NCI-H146 treated with DMSO at 0.1 percent for 48 hours (cell line): ENCODE results near the gene SH2B3.
A peak's percentile ranks its signal among the peaks of the same experiment; 100 is the strongest.

Experiments
- DNase-seq: peaks from one replicate; lab custom pipeline; 2025; ENCODE audit not compliant: unreplicated experiment; lab: John Stamatoyannopoulos, UW

The SH2B3 gene

GRCh38 chr12:111408686-111409402 is 3.1 kb downstream of the SH2B3 start:
- no peak for DNase-seq

- DNase-seq, result no peak
Measured at GRCh38 chr12:111409403-111409779, 3.7 kb downstream of the SH2B3 start.

GRCh38 chr12:111409780-111410430 is 4.2 kb downstream of the SH2B3 start:
- DNase-seq, result no peak

- no peak for DNase-seq
Measured at GRCh38 chr12:111410431-111411184, 4.9 kb downstream of the SH2B3 start.

GRCh38 chr12:111411185-111411764 is 5.6 kb downstream of the SH2B3 start:
- no peak for DNase-seq

GRCh38 chr12:111412007-111412829 is 6.5 kb downstream of the SH2B3 start:
- peak; percentile 70 for DNase-seq

- DNase-seq, result no peak
Measured at GRCh38 chr12:111412830-111413441, 7.2 kb downstream of the SH2B3 start.

- no peak for DNase-seq
Measured at GRCh38 chr12:111413442-111414086, 7.8 kb downstream of the SH2B3 start.

GRCh38 chr12:111414711-111415252 is 9.1 kb downstream of the SH2B3 start:
- no peak for DNase-seq

GRCh38 chr12:111417290-111417689 is 11.6 kb downstream of the SH2B3 start:
- DNase-seq, result no peak

- no peak for DNase-seq
Measured at GRCh38 chr12:111417784-111418593, 12.3 kb downstream of the SH2B3 start.

- no peak for DNase-seq
Measured at GRCh38 chr12:111418594-111418880, 12.8 kb downstream of the SH2B3 start.

- DNase-seq, result no peak
Measured at GRCh38 chr12:111419784-111420183, 14.1 kb downstream of the SH2B3 start.

GRCh38 chr12:111420494-111420893 is 14.8 kb downstream of the SH2B3 start:
- DNase-seq, result no peak

- no peak for DNase-seq
Measured at GRCh38 chr12:111424189-111424792, 18.6 kb downstream of the SH2B3 start.

GRCh38 chr12:111424793-111425251 is 19.1 kb downstream of the SH2B3 start:
- DNase-seq, result no peak

- no peak for DNase-seq
Measured at GRCh38 chr12:111425655-111426054, 19.9 kb downstream of the SH2B3 start.
